HPDE6-E6E7 (cell line): ENCODE measurements around the gene SLC19A1.

Experiments used
- DNase-seq: peaks from one replicate; pipeline ENCODE4 v3.0.0; 2011; ENCODE audit warnings: missing footprints; ENCODE audit errors: extremely low spot score

SLC19A1 gene

DNA sequence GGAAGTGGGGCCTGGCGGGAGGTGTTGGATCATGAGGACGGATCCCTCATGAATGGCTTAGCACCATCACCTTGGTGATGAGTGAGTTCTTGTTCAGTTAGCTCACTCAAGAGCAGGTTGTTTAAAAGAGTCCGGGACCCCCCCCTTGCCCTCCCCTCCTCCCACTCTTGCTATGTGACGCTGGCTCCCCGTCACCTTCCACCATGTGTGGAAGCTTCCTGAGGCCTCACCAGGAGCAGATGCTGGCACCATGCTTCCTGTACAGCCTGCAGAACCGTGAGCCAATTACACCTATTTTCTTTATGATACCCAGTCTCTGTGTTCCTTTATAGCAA lies 3.0 kb upstream of the SLC19A1 start:
- no peak for DNase-seq

DNA sequence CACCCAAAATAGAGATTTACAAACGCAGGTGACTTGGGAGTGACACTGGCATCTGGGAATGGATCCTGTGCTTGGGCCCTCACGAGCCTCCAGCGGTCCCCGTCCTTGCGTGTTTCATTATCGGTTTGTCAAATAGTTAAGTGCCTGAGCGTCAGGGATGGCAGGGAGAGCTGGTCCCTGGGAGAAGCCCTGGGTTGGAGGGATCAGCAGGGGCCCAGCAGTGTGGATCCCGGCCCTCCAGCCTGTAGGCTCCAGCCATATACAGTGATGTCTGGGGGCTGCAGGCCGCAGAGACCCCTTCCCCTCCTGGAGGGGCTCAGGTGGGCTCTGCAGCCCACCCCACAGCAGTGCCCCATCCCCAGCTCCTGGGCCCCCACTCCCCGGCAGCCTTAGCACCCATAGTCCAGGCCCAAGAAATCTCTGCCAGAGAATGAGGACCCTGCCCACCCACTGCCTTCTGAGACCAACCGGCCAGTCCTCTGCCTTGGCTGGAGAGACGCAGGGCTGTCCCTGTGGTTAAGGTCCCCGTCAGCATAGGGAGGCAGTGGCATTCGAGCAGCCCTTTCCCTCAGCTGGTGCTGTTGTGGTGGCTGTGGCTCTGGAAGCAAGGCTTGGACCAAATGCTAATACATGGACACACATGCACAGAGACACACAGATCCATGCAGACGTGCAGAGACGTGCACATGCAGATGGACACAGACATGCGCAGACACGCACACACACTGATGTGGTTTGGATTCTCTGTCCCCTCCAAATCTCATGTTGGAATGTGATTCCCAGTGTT lies 2.4 kb upstream of the SLC19A1 start:
- no peak for DNase-seq

DNA sequence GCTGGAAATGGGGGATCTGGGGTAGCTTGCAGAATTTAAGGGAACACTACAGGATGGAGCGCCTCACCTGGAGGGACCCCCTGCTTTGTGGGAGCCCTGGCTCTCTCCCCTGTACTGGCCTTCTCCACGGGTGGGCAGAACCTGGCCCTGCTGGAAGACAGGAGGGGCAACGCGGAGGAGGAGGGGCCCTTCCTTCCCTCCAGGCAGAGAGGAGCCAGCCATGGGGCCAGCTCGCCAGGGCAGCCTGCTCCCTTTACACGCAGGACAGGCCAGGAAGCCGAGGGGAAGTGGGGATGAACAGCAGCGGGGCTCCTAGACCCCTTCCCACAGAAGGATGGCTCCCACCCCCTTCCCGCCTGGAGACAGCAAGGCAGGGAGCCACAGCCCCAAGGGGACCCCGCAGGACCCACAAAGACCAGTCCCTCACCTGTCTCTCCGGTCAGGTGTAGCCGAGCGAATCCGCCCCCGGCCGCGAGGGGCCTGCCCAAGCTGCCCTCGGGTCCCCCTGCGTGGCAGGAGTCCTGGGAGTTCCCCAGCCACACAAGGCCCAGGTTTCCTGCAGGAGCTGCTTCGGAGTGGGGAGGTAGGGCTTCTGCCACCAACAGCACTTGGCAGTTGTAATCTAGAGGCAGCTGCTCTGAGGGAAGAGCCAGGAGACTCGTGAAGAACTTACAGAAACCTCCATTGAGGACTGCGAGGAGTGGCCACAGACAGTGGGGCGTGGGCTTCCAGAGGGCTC lies 1.6 kb upstream of the SLC19A1 start:
- no peak for DNase-seq

DNA sequence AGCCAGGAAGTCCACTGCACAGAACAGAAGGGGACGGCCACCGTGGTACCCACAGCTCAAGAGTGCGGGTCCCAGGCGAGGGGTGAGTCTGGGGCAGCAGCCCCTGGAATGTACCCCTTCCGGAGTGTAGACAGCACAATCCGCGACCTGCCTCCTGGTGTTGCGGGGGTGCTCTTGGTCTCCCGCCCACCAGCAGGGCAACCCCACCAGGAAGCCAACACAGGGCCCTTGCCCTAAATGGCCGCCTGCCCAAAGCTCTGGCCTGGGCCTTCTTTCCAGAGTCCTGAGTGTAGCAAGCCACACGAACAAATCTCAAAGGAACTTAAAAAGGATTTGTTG lies 1.1 kb upstream of the SLC19A1 start:
- no peak for DNase-seq

DNA sequence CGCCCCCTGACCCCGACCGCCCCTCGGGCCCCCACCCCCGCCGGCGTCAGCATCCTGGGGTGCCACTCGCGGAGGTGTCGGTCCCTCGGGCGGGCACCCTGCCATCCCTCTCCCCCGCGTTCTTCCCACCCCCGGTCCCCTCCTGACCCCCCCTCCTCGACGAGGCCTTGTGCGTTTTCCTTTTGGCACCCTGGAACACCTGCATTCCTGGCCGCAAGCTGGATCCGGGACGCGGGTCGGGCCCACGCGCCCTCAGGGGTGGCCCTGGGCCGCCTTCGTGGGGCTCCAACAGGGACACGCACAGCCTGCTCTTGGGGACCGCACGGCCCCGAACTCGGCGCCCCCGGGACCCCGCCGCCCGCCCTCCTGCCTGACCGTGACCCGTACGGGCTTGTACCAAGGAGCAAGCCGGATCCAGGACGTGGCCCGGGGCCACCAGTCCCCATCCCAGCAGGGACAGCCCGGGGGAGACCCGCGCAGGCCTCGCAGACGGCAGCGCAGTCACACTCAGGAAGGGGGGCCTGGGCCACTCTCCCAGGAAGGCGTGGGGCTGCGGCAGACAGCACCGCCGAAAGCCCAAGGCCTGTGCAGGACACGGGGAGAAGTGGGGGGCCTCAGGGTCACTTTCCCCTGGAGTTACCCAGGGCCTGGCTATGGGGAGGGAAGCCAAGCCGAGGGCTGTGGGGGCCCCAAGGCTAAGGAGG lies 579 bp upstream of the SLC19A1 start:
- no peak for DNase-seq

DNA sequence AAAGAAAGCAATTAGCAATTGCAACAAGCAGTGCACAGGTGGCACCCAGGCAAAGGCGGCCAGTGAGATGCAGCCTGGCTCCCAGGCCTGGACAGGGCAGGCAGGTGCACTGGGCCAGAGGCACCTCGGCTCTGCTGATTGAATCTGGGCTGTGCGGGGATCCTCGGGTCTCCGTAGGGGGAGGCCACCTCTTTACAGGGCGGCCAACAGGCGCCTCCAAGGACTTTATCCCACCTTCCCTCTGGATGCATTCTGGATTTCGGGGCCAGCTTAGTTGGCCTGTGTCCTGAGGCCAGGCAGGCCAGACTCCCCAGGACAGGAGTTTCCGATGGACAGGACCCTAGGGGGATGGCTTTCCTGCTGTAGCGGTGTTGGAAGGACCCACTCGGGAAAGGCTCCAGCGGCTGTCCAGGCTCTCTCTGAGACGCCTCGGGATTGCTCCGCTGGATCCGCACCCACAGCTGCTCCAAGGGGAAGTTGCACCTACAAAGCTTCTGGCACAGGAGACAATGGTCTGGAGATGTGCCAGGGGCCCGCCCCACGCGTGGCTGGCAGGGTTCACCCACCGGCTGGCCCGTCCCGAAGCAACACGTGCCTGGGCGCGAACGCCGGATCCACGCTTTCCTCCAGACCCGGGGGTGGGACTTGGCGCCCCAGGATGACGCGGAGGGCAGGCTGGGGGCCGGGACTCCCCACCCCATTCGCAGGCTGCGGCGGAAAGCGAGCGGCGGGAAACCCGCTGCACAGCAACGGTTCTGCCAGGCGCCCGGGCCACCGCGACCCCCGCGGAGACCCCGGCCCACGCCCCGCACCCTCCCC lies 810 bp downstream of the SLC19A1 start:
- peak; percentile 85 for DNase-seq

DNA sequence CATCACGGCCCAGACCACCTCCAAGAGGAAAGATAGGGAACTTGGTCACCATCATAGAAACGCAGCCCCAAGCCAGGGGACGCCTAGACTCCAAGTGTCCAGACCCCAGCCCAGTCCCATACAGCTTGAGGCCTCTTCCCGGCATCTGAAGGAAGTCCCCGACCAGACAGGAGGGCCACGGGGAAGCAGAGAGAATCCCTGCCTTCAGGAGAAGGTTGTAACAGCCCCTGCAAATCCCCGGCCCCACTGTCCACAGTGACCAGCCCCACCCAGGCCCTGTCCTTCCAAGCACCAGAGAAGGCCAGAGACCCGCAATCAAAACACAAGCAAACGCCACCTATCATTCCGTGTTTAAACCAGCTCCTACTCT lies 1.7 kb downstream of the SLC19A1 start:
- no peak for DNase-seq

DNA sequence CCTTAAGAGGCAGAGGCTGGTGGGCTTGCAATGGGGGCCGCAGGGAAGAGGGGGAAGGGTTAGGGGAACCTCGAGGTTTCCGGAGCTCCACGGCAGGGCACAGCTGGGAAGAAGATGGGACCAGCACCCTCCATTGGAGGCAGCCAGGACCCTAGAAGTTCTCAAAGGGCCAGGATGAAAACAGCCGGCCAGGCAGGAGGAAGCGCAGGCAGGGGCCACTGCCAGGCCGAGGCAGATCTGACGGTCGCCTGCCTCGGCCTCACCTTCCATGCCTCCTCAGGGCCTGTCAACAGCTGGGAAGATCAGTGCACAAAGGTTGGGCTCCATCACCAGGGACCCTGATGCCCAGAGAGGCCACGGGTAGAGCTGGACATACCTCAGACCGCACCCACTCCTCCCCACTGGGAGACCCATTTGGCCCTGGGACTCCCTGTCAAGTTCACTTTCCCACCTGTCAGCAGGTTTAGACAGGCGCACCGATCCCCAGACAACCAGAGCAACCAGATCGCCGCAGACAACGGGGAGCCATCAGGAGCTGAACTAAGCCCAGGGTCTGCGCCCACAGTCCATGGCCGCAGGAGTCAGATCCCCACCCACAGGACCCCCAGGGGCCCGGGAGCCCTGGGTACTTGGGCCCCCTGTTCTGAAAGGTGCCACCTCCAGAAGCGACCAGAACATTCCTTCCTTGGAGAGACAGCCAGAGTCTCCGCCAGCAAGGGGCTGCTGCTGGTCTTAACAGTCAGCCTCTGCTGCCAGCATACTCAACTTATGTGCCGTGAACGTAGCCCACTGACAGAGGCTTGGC lies 2.2 kb downstream of the SLC19A1 start:
- no peak for DNase-seq

DNA sequence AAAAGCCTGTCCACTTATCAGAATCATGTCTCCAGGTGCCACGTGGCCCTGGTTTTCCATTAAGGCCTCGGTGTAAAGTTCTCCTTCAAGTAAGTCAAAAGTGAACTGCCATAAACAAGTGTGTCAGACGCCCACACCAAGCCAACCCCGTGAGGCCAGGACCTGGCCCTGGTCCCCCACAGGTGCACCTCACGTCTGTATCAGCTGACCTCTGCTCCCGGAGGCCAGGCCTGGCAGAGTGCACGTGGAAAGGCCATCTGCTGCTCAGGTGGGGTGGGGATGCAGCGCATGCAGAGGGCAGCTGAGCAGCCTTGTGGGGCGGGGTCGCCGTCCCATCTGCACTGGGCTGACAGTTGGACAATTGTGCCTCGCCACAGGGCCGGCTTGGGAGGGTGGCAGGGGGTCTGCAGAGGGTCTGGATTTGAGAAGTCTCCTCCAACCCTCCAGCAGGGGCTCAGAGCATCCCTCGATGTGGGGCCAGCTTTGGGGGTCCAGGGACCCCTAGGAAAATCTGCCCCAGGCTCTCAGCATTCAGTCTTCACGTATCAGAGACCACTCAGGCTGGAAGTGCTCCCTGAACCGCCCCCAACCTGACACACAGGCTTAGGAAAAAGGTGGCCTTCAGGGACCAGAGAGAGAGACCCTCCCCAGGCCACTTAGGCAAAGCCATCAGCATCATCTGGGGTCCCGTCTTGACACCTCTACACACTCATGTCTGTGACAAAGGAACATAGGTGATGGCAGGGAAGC lies 3.0 kb downstream of the SLC19A1 start:
- no peak for DNase-seq

DNA sequence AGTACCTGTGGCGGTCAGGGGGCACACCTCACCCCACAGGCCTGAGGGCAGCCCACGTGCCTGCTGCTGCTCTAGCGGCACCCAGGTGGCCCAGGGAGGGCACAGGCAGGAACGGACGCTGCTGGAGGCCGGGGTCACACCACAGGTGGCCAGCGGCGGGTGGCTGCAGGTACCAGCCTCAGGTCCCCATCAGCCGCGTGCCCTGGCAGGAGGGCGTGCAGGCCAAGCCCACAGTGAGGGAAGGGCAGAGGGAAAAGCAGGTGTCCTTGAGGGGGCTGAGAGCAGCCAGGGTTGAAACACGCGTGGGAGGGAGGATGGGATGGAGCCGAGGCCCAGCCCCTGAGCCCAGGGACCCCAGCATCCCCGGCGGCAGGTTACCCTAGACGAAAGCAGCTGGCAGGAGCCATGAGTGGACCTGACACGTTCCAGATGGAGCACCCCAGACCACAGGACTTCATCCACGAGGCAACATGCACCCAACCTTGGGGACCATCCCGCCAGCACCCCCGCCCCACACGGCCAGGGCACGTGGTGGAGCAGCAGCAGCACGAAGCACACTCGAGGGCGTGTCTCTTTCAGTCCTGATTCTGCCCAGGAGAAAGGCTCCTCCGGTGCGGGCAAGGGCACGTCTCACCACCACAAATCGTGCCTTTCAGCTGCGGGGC lies 3.7 kb downstream of the SLC19A1 start:
- DNase-seq: no peak

DNA sequence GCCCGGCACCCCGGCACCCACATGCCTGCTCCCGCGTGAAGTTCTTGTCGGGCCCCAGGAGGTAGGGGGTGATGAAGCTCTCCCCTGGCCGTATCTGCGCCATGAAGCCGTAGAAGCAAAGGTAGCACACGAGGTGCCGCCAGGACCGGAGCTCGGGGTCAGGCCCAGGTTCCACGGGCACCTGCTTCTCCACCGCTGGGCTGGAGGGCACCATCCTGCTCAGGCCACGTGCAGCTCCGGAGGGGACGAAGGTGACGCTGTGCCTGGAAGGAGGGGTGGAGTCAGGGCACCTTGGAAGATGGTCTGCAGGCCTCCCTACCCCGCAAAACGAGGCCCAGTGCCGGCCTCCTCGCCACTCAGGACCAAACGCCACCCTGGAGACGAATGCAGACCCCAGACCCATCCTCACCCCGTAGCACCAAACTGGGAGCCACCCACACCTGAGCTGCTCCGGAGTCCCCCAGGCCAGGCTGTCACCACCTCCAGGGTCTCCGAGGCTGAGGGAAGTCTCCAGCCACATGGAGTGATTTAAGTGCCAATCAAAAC lies 4.4 kb downstream of the SLC19A1 start:
- no peak for DNase-seq

DNA sequence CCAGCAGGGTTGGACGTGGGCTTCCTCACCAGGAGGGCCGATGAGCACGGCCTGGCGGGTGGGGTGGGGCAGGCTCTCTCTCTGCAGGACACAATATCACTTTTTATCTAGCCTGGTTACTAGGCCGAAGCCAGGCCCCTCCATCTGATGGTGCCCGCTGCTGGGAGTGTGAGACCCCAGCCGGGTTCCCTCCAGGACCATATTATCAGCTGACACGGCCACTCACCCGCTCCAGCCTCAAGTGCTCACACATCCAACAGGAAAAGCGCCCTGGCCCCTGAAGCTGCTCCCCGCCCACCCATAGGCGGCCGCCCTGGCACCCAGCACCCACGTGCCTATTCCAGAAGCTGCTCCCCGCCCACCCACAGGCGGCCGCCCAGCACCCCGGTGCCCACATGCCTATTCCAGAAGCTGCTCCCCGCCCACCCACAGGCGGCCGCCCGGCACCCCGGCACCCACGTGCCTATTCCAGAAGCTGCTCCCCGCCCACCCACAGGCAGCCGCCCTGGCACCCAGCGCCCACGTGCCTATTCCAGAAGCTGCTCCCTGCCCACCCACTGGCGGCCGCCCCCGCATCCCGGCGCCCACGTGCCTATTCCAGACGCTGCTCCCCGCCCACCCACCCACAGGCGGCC lies 5.0 kb downstream of the SLC19A1 start:
- no peak for DNase-seq

DNA sequence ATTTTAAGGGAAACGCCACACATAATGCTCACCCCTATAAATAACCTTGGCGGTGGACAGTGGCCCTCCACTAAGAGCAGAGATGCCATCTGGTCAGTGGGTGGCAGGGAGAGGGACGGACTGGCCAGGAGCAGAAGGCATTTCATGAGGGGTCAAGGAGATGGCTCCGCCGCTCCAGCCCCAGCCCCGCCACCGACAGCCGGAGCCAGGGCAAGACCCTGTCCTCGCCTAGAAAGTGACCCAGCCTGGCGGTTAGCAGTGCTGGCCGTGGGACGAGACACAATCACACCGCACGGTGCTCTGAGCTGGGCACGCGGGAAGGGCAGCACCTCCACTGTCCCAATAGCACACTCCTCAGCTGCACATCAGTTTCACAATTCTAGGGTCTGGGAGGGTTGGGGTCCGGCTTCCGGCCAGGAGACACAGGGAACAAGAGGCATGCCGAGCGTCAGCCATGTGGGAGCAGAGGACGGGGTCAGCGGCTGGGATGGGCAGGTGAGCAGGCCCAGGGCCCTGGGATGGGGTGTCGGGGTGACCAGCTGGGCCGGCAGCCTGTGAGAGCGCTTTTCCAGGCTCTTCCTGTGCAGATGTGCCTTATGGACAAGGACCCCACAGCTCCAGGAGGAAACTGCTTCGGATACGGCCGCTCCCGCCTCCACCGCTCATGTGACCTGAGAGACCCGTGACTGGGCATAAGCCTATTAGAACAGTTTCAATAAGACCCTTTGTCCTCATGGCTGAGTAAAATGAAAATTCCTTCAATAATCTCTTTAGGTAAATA lies 5.7 kb downstream of the SLC19A1 start:
- DNase-seq: no peak

DNA sequence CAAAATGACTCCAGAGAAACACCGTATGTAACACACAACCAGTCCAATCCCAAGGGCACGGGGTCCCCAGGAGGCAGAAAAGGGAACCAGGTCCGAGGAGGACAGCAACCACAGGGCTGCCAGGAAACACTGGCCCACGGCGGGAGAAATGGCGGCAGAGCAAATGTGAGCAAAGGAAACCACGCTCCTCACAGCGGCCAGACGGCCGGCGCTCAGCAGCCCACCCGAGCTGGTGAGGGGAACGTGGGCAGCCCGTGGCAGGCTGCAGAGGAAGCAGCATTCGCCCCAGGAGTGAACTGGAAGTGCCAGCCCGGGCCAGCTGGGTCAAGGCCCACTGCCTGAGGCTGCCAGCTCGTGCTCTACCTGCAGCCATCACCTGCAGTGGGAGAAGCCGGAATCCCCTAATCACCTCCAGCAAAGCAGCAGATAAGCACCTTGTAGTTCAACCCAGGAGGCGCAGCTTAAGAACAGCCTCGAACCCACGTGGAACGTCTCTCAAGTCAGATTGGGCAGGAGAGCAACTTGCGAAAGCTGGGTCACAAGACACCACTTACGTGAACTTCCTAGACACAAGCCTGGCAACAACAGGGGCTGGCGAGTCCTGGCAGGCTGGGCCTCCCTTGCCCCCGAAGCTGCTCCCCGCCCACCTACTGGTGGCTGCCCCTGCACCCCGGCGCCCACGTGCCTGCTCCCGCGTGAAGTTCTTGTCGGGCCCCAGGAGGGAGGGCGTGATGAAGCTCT lies 6.7 kb downstream of the SLC19A1 start:
- DNase-seq: no peak

DNA sequence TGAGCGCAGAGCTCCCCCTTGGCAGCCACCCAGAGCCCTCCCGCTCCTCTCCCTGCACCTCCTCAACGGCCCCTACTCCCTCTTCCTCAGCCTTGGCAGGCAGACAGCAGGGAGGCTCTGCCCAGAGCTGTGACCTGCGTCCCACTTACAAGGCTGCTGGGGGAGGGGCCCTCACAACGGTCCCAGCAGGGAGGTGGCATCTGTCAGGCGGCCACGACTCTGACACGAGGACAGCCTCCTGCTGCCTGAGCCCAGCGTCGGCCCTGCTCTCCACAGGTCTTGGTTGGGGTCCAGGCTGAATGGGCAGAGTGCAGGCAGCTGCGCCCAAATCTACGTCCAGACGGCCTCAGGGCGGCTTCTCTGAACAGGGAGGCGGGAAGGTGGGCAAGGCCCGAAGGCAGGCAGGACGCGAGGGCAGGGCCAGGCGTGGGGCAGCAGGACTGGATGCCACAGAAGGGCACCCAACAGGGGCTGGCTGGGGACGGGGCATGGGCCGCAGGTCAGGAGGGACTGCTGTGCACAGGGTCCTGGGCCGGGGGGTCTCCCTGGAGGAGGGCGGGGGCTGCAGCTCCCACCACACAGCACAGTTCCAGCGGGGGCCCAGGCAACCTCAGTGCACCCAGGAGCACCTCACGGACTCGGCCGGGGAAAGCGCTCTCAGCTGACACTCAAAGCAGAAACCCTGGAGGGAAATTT lies 7.5 kb downstream of the SLC19A1 start:
- DNase-seq: no peak

DNA sequence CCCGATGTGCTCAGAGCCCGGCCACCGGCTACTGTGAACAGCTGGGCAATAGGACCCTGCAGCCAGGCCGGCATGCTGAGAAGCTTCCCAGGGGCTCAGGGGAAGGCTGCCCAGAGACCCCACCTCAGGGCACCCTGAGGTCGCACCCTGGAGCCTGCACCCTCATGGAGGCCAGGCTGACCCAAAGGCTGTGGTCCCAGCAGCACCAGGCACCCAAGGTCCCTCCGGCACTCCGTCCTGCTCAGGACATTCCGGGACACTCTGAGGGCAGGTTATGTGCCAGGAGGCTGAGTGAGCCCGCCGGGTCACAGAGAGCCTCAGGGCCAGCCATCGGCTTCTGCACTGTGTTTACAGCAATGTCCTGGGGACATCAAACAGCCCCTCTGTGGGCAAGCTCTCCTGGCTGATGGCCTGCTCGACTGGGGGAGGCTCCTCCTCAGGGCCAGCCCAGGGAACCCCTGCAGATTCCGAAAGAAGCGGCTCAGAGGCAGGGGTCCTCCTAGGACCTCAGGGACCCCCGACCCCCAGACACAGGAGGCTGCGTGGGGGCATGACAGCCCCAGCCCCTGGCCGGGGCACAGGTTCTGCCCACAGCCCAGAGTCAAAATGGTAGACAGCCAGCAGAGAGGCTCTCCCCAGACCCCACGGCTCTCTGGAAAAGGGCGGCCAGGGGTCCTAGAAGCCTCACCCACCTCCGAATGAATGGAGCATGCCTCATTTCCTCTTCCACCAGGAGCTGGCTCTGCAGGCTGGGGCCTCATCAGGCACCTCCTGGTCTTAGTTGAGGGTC lies 8.2 kb downstream of the SLC19A1 start:
- no peak for DNase-seq
